Endodermal cell (in vitro differentiated cells): ENCODE measurements around the gene TSHZ3. TPM values are rescaled to one million over a fixed set of nuclear protein-coding genes. Genes with fewer than 3 reads are reported as not detected.
A peak's percentile ranks its signal among the peaks of the same experiment; 100 is the strongest.

ENCODE experiments used
- DNase-seq: peaks from one replicate; pipeline ENCODE4 v3.0.0-alpha.2; 2017
- H3K27ac ChIP-seq: 2 replicates; pipeline ENCODE4 v1.5.1; 2013; ENCODE audit warnings: mild to moderate bottlenecking, low read depth, low read length, moderate library complexity
- H3K27me3 ChIP-seq: 2 replicates; pipeline ENCODE4 v1.6.1; 2013; ENCODE audit warnings: mild to moderate bottlenecking, low read length, moderate library complexity; ENCODE audit not compliant: insufficient read depth, control insufficient read depth, poor library complexity, severe bottlenecking
- H3K36me3 ChIP-seq: 2 replicates; pipeline ENCODE4 v1.7.0; 2013; ENCODE audit warnings: mild to moderate bottlenecking, low read length, moderate library complexity; ENCODE audit not compliant: control insufficient read depth, insufficient read depth
- H3K4me1 ChIP-seq: one replicate; pipeline ENCODE4 v1.7.0; 2013; ENCODE audit warnings: low read length; ENCODE audit not compliant: control insufficient read depth, insufficient read depth
- H3K4me3 ChIP-seq: 2 replicates; pipeline ENCODE4 v1.5.1; 2013; ENCODE audit warnings: mild to moderate bottlenecking, low read length, moderate library complexity
- H3K9ac ChIP-seq: 2 replicates; pipeline ENCODE4 v1.6.1; 2013; ENCODE audit warnings: mild to moderate bottlenecking, low read length, moderate library complexity; ENCODE audit not compliant: poor library complexity, severe bottlenecking; ENCODE audit errors: extremely low read depth
- H3K9me3 ChIP-seq: 2 replicates; pipeline ENCODE4 v1.6.1; 2013; ENCODE audit warnings: mild to moderate bottlenecking, low read length, moderate library complexity; ENCODE audit not compliant: control insufficient read depth
- H3K27ac Mint-ChIP-seq: 2 replicates; pipeline ENCODE4 v1.8.0; 2020; ENCODE audit warnings: mixed read lengths
- H3K27me3 Mint-ChIP-seq: 2 replicates; pipeline ENCODE4 v1.8.0; 2021; ENCODE audit warnings: mild to moderate bottlenecking, mixed read lengths; ENCODE audit not compliant: insufficient read depth
- H3K36me3 Mint-ChIP-seq: 2 replicates; pipeline ENCODE4 v1.8.0; 2020; ENCODE audit warnings: low read depth, mixed read lengths
- H3K4me1 Mint-ChIP-seq: 2 replicates; pipeline ENCODE4 v1.8.0; 2020; ENCODE audit warnings: mixed read lengths
- H3K4me3 Mint-ChIP-seq: 2 replicates; pipeline ENCODE4 v1.8.0; 2020; ENCODE audit warnings: mild to moderate bottlenecking, moderate library complexity, mixed read lengths
- H3K9me3 Mint-ChIP-seq: 2 replicates; pipeline ENCODE4 v1.8.0; 2020; ENCODE audit warnings: mild to moderate bottlenecking, mixed read lengths
- WGBS, 2 experiments: methylation state at CpG; one replicate each; pipeline versions ENCODE4 v1.1.5 to v1.1.7; 2013; ENCODE audit warnings: missing lambda C conversion rate in 2 of 2, mixed read lengths in 1 of 2; ENCODE audit not compliant: insufficient coverage in 1 of 2, insufficient read length in 1 of 2; 5-methylcytosine and 5-hydroxymethylcytosine counted together
- total RNA-seq, 2 donors: library from RNA; stranded (reverse); fragmentation: NEBNext Ultra II Directional in 1 of 2; extraction: Animal tissue kit (Norgen Biotek cat#: 25700) in 1 of 2; gene quantifications; 2 replicates in 1 of 2; 3 replicates in 1 of 2; pipeline ENCODE4 v1.2.1, GENCODE V29; 2021
- TF ChIP-seq, protein P1 (sequence below): fragments of 200-600 bp; sonication (generic); conservative IDR thresholded peaks from 2 replicates; pipeline ENCODE4 v1.5.0; 2021; ENCODE audit warnings: antibody characterized with exemption, mild to moderate bottlenecking

Gene TSHZ3
- total RNA-seq, 2 donors from 2014 or later, result 0.84 to 2.1 TPM

DNA sequence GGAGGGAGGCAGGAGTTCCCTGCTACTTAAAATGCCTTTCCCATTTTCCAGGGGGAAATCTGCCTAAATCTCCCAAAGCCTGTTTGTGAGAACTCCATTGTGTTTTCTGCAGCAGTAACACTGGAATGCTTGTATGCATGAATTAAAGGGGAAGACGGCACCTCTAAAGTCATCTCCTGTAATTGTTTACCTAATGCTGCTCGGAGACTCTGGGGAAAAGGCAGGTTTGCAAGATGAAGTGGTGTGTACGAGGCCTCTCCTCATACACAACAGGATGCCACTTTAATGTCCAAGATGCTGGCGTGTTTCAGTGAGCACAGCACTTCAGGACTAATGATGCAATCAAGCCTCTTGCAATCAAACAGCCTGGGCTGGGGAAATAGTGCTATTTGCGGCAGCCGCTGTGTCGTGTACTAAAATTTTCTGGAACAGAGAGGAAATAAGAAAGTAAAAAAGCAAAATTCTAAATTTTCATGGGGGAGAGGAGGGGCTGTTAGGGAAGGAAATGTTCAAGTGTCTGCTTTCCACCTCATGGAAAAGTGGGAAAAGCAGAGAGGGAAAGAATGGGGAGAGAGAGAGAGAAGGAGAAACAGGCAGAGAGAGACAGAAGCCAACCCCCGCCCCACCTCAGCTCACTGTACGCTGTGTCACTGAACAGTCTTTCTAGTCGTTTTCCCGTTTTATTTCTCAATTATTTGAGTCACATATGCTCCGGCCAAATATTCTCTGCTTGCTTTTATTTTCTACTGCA is 32.9 kb downstream of the TSHZ3 start:
- Histone ChIP-seq H3K36me3 (no peaks in the 10 kb centered on the region), H3K27ac (peak overlapping the region; percentile 81), H3K9ac (no peak overlapping the region), H3K4me3 (no peak overlapping the region), H3K9me3 (no peaks in the 10 kb centered on the region), H3K4me1 (peaks cover 20% of the 10 kb centered on the region), H3K27me3 (no peaks in the 10 kb centered on the region)
- H3K4me3 Mint-ChIP-seq, result no peak overlapping the region
- peak overlapping the region; percentile 52 for H3K27ac Mint-ChIP-seq
- TF ChIP-seq, protein P1, sequence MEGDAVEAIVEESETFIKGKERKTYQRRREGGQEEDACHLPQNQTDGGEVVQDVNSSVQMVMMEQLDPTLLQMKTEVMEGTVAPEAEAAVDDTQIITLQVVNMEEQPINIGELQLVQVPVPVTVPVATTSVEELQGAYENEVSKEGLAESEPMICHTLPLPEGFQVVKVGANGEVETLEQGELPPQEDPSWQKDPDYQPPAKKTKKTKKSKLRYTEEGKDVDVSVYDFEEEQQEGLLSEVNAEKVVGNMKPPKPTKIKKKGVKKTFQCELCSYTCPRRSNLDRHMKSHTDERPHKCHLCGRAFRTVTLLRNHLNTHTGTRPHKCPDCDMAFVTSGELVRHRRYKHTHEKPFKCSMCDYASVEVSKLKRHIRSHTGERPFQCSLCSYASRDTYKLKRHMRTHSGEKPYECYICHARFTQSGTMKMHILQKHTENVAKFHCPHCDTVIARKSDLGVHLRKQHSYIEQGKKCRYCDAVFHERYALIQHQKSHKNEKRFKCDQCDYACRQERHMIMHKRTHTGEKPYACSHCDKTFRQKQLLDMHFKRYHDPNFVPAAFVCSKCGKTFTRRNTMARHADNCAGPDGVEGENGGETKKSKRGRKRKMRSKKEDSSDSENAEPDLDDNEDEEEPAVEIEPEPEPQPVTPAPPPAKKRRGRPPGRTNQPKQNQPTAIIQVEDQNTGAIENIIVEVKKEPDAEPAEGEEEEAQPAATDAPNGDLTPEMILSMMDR, result no peak
- H3K27me3 Mint-ChIP-seq, result peaks cover 25% of the 10 kb centered on the region
- no peaks in the 10 kb centered on the region for H3K36me3 Mint-ChIP-seq
- no peaks in the 10 kb centered on the region for H3K9me3 Mint-ChIP-seq
- H3K4me1 Mint-ChIP-seq, result peaks cover 51% of the 10 kb centered on the region
- DNase-seq, result peak; percentile 47
- 76 to 84% methylated on average over 10 to 12 of the region's 12 CpGs for WGBS, 2 experiments

DNA sequence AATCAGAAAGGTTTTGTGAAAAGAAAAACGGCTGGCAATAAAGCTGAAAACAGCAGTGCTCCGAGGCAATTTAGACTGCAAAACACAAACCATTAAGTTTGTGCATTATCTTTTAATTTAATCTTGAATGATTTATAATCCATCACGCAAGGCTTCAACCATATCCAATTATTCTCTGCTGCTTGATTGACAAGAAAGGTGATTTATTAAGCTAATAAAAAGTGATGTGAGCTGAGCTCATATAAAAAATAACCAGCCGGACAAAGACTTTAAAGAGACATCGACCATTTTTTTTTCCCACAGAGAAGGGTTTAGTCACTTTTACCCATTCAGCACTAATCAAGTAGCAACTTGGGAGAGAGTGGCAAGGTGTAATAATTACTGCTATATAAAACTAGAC is 33.6 kb downstream of the TSHZ3 start:
- Mint-ChIP-seq H3K4me3 (no peak overlapping the region), H3K27me3 (peaks cover 32% of the 10 kb centered on the region), H3K36me3 (no peaks in the 10 kb centered on the region), H3K27ac (peak overlapping the region; percentile 52), H3K9me3 (no peaks in the 10 kb centered on the region), H3K4me1 (peaks cover 51% of the 10 kb centered on the region)
- DNase-seq, result no peak
- H3K9me3 ChIP-seq, result no peaks in the 10 kb centered on the region
- H3K36me3 ChIP-seq, result no peaks in the 10 kb centered on the region
- TF ChIP-seq, protein P1, result no peak
- H3K27ac ChIP-seq, result peak overlapping the region; percentile 81
- no peak overlapping the region for H3K9ac ChIP-seq
- peaks cover 4% of the 10 kb centered on the region for H3K27me3 ChIP-seq
- no peak overlapping the region for H3K4me3 ChIP-seq
- H3K4me1 ChIP-seq, result peaks cover 20% of the 10 kb centered on the region
- 88 to 94% methylated on average over 4 to 5 of the region's 5 CpGs for WGBS, 2 experiments

DNA sequence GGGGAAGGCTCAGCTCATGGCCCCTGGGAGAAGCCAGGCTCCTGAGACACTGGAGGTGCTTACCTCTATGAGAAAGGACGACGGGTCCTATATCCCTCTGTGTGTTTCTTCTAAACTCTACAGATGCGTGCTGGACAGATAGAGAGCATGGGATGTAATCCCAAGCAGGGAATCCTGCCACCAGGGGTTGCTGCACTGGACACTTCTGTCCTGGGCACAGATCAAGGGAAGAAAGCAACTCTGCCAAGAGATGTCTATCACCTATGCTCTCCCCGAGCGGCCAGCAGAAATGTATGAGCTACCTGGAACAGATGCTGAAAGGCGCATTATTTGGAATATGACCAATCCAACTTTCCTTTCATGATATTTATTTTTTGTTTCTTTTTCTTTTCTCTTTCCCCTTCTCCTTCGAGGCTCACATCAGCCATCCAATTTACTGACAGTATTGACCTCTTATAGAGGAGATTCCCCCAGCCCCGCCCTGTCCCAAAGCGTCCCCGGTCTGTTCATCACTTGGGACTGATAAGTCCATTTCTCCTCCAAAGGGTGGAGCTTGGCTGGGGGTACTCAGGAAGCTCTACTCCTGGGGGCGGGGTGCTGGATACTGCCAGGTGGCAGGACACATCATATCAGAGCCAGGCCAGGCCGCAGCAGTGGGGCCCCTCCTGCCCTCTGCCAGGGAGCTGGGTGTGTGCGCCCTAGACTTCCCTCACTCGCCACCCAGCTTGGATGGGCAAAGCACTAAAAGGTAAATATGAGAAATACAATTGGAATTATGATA is 34.2 kb downstream of the TSHZ3 start:
- Mint-ChIP-seq H3K9me3 (no peaks in the 10 kb centered on the region), H3K36me3 (no peaks in the 10 kb centered on the region), H3K4me1 (peaks cover 48% of the 10 kb centered on the region), H3K4me3 (no peak overlapping the region), H3K27ac (no peak overlapping the region), H3K27me3 (peaks cover 38% of the 10 kb centered on the region)
- H3K27ac ChIP-seq, result peak overlapping the region; percentile 81
- H3K27me3 ChIP-seq, result peaks cover 9% of the 10 kb centered on the region
- WGBS, 2 experiments, result 86 to 98% methylated on average over 6 to 14 of the region's 14 CpGs
- TF ChIP-seq, protein P1, result peak; percentile 66
- no peak for DNase-seq
- H3K9ac ChIP-seq, result no peak overlapping the region
- H3K9me3 ChIP-seq, result no peaks in the 10 kb centered on the region
- H3K4me3 ChIP-seq, result no peak overlapping the region
- no peaks in the 10 kb centered on the region for H3K36me3 ChIP-seq
- H3K4me1 ChIP-seq, result peaks cover 17% of the 10 kb centered on the region
